Osteoblast (primary cell): Measurements from ENCODE around the gene DLGAP1. TPM values are rescaled to one million over a fixed set of nuclear protein-coding genes. Genes with fewer than 3 reads are reported as not detected.
A peak's percentile ranks its signal among the peaks of the same experiment; 100 is the strongest.

Experiments
- DNase-seq: peaks from one replicate; pipeline ENCODE4 v3.0.0; 2011; ENCODE audit warnings: low spot score, mixed read lengths; ENCODE audit not compliant: insufficient read length; ENCODE audit errors: missing footprints
- H2AFZ ChIP-seq: 2 replicates; pipeline ENCODE4 v1.6.0; 2011; ENCODE audit warnings: mild to moderate bottlenecking, low read length
- H3K27ac ChIP-seq: 2 replicates; pipeline ENCODE4 v1.5.1; 2011; ENCODE audit warnings: mild to moderate bottlenecking, low read depth, low read length, moderate library complexity
- H3K27me3 ChIP-seq: 2 replicates; pipeline ENCODE4 v1.6.0; 2012; ENCODE audit warnings: mild to moderate bottlenecking, control low read depth, inconsistent platforms, low read length, moderate library complexity; ENCODE audit not compliant: insufficient read depth
- H3K36me3 ChIP-seq: 2 replicates; pipeline ENCODE4 v1.5.1; 2011; ENCODE audit warnings: mild to moderate bottlenecking, low read length, control low read depth, moderate library complexity; ENCODE audit not compliant: insufficient read depth
- H3K4me1 ChIP-seq: 2 replicates; pipeline ENCODE4 v1.5.1; 2011; ENCODE audit warnings: mild to moderate bottlenecking, low read length, control low read depth, moderate library complexity; ENCODE audit not compliant: insufficient read depth
- H3K4me2 ChIP-seq: 2 replicates; pipeline ENCODE4 v1.6.0; 2011; ENCODE audit warnings: mild to moderate bottlenecking, low read length; ENCODE audit not compliant: insufficient read depth
- H3K4me3 ChIP-seq: fragments of 200-600 bp; sonication (generic); 3 replicates; pipeline ENCODE4 v1.5.1; 2012; ENCODE audit warnings: mild to moderate bottlenecking, low read length, inconsistent platforms; ENCODE audit not compliant: insufficient read depth
- H3K79me2 ChIP-seq: 2 replicates; pipeline ENCODE4 v1.6.0; 2012; ENCODE audit warnings: mild to moderate bottlenecking, low read length, control low read depth, inconsistent platforms; ENCODE audit not compliant: insufficient read depth
- H3K9me3 ChIP-seq: 2 replicates; pipeline ENCODE4 v1.5.1; 2011; ENCODE audit warnings: low read depth, low read length, control low read depth
- H4K20me1 ChIP-seq: 2 replicates; pipeline ENCODE4 v1.6.0; 2012; ENCODE audit warnings: mild to moderate bottlenecking, low read length, control low read depth; ENCODE audit not compliant: insufficient read depth
- CTCF ChIP-seq: IDR thresholded peaks from 2 replicates; pipeline ENCODE4 v1.5.1; 2011; ENCODE audit warnings: mild to moderate bottlenecking, low read depth, low read length, moderate library complexity; ENCODE audit errors: extremely low read depth
- total RNA-seq: library from RNA; depleted of rRNA; stranded (reverse); fragments of >200 nt; gene quantifications from 2 replicates; pipeline ENCODE4 v1.2.3, GENCODE V29; 2012

Gene DLGAP1
- total RNA-seq, 1 donor, result not detected

- Histone ChIP-seq H3K9me3 (no peaks in the 10 kb centered on the region), H3K27ac (no peak overlapping the region), H3K4me3 (no peak overlapping the region), H3K4me1 (peaks cover 50% of the 10 kb centered on the region), H3K4me2 (no peak overlapping the region), H3K27me3 (no peaks in the 10 kb centered on the region), H3K79me2 (peaks cover 31% of the 10 kb centered on the region), H3K36me3 (no peaks in the 10 kb centered on the region), H2AFZ (no peak overlapping the region), H4K20me1 (no peaks in the 10 kb centered on the region)
- no peak for DNase-seq
- TF ChIP-seq CTCF, result no peak
Measured at GRCh38 chr18:3599861-3600260, 855.2 kb downstream of the DLGAP1 start.

- H3K27ac ChIP-seq, result no peak overlapping the region
- H2AFZ ChIP-seq, result no peak overlapping the region
- peaks cover 31% of the 10 kb centered on the region for H3K79me2 ChIP-seq
- no peaks in the 10 kb centered on the region for H4K20me1 ChIP-seq
- H3K4me3 ChIP-seq, result no peak overlapping the region
- no peaks in the 10 kb centered on the region for H3K27me3 ChIP-seq
- no peak for DNase-seq
- no peak for TF ChIP-seq CTCF
- H3K4me1 ChIP-seq, result peaks cover 49% of the 10 kb centered on the region
- no peaks in the 10 kb centered on the region for H3K9me3 ChIP-seq
- no peaks in the 10 kb centered on the region for H3K36me3 ChIP-seq
- H3K4me2 ChIP-seq, result no peak overlapping the region
Measured at GRCh38 chr18:3599195-3599594, 855.9 kb downstream of the DLGAP1 start.

GRCh38 chr18:3598581-3598980 is 856.5 kb downstream of the DLGAP1 start:
- Histone ChIP-seq H3K27ac (no peak overlapping the region), H3K4me3 (no peak overlapping the region), H3K36me3 (no peaks in the 10 kb centered on the region), H3K4me1 (peaks cover 44% of the 10 kb centered on the region), H3K27me3 (no peaks in the 10 kb centered on the region), H3K9me3 (no peaks in the 10 kb centered on the region), H2AFZ (no peak overlapping the region), H3K79me2 (peaks cover 31% of the 10 kb centered on the region), H3K4me2 (no peak overlapping the region), H4K20me1 (no peaks in the 10 kb centered on the region)
- no peak for TF ChIP-seq CTCF
- no peak for DNase-seq

- DNase-seq, result no peak
- Histone ChIP-seq H3K9me3 (no peaks in the 10 kb centered on the region), H3K27ac (peak overlapping the region; percentile 95), H3K4me1 (peaks cover 45% of the 10 kb centered on the region), H3K79me2 (peaks cover 31% of the 10 kb centered on the region), H2AFZ (no peak overlapping the region), H3K4me2 (peak overlapping the region; percentile 38), H3K36me3 (no peaks in the 10 kb centered on the region), H3K4me3 (no peak overlapping the region), H4K20me1 (no peaks in the 10 kb centered on the region), H3K27me3 (no peaks in the 10 kb centered on the region)
- no peak for TF ChIP-seq CTCF
Measured at GRCh38 chr18:3597409-3598357, 857.4 kb downstream of the DLGAP1 start.
